HEK293 (cell line): Measurements from ENCODE around the gene AGMAT.
A peak's percentile ranks its signal among the peaks of the same experiment; 100 is the strongest.

Experiments used
- CTCF ChIA-PET: fragments of 350-600 bp; formaldehyde crosslinking; extraction: SDS; loops from one replicate; lab custom pipeline; 2021; ENCODE audit warnings: antibody characterized with exemption; lab: Yijun Ruan, JAX
- POLR2A ChIA-PET: fragments of 300-600 bp; formaldehyde crosslinking; extraction: SDS; loops from one replicate; lab custom pipeline; 2020; ENCODE audit warnings: antibody characterized with exemption, inconsistent platforms; lab: Yijun Ruan, JAX
- H3K27ac ChIP-seq: fragments of 200-500 bp; sonication (Bioruptor generic); 2 replicates; pipeline ENCODE4 v1.5.1; 2014; ENCODE audit warnings: low read depth, low read length, control low read depth, inconsistent platforms; ENCODE audit errors: extremely low read depth
- H3K36me3 ChIP-seq, 2 experiments: fragments of 200-500 bp in 1 of 2; sonication (Bioruptor generic) in 1 of 2; 1 replicate in 1 of 2; 2 replicates in 1 of 2; pipeline ENCODE4 v1.5.1; 2014 to 2017; ENCODE audit warnings: inconsistent platforms in 2 of 2, low read length in 2 of 2; ENCODE audit not compliant: control insufficient read depth in 2 of 2, insufficient read depth in 1 of 2
- H3K4me1 ChIP-seq: fragments of 200-500 bp; sonication (Bioruptor generic); 2 replicates; pipeline ENCODE4 v1.5.1; 2014; ENCODE audit warnings: mild to moderate bottlenecking, low read length, inconsistent platforms; ENCODE audit not compliant: control insufficient read depth, insufficient read depth
- H3K4me3 ChIP-seq: 2 replicates; pipeline ENCODE4 v1.5.1; 2011; ENCODE audit warnings: low read depth, mild to moderate bottlenecking, control low read depth, low read length, moderate library complexity
- H3K9me3 ChIP-seq: fragments of 200-500 bp; sonication (Bioruptor generic); 2 replicates; pipeline ENCODE4 v1.5.1; 2014; ENCODE audit warnings: low read depth, low read length, inconsistent platforms; ENCODE audit not compliant: control insufficient read depth, insufficient read depth
- HOXC10 ChIP-seq: sonication (generic); formaldehyde crosslinking; IDR thresholded peaks from 2 replicates; pipeline ENCODE4 v1.8.1; 2023; ENCODE audit warnings: mild to moderate bottlenecking, missing genetic modification reagents
- KLF7 ChIP-seq: fragments of 450-650 bp; formaldehyde crosslinking; IDR thresholded peaks from 2 replicates; pipeline ENCODE4 v1.5.1; 2016; ENCODE audit warnings: missing biosample characterization, missing genetic modification characterization, borderline replicate concordance
- KLF8 ChIP-seq: fragments of 450-650 bp; formaldehyde crosslinking; IDR thresholded peaks from 2 replicates; pipeline ENCODE4 v1.5.1; 2016; ENCODE audit warnings: missing biosample characterization, missing genetic modification characterization
- KLF9 ChIP-seq: fragments of 450-650 bp; formaldehyde crosslinking; IDR thresholded peaks from 2 replicates; pipeline ENCODE4 v1.5.1; 2016; ENCODE audit warnings: missing biosample characterization, missing genetic modification characterization, low read depth
- SP7 ChIP-seq: fragments of 450-650 bp; formaldehyde crosslinking; IDR thresholded peaks from 2 replicates; pipeline ENCODE4 v1.5.1; 2016; ENCODE audit warnings: missing biosample characterization, missing genetic modification characterization
- TRIM28 ChIP-seq: IDR thresholded peaks from 2 replicates; pipeline ENCODE4 v1.6.1; 2011; ENCODE audit warnings: low read length, control low read depth, borderline replicate concordance
- ZBTB6 ChIP-seq: fragments of 450-650 bp; formaldehyde crosslinking; IDR thresholded peaks from 2 replicates; pipeline ENCODE4 v1.5.1; 2017; ENCODE audit warnings: missing biosample characterization, missing genetic modification characterization
- ZFP3 ChIP-seq: fragments of 450-650 bp; formaldehyde crosslinking; IDR thresholded peaks from 2 replicates; pipeline ENCODE4 v1.5.1; 2016; ENCODE audit warnings: low read depth, missing biosample characterization, missing genetic modification characterization
- ZNF114 ChIP-seq: fragments of 450-650 bp; formaldehyde crosslinking; IDR thresholded peaks from 2 replicates; pipeline ENCODE4 v1.5.0; 2017; ENCODE audit warnings: missing biosample characterization, missing genetic modification characterization
- ZNF148 ChIP-seq: fragments of 450-650 bp; formaldehyde crosslinking; IDR thresholded peaks from 2 replicates; pipeline ENCODE4 v1.5.0; 2017; ENCODE audit warnings: missing biosample characterization, missing genetic modification characterization, borderline replicate concordance
- ZNF311 ChIP-seq: fragments of 450-650 bp; formaldehyde crosslinking; IDR thresholded peaks from 2 replicates; pipeline ENCODE4 v1.5.1; 2017; ENCODE audit warnings: missing biosample characterization, missing genetic modification characterization, borderline replicate concordance
- ZNF341 ChIP-seq: fragments of 450-650 bp; formaldehyde crosslinking; IDR thresholded peaks from 2 replicates; pipeline ENCODE4; 2016; ENCODE audit warnings: low read depth, missing biosample characterization, missing genetic modification characterization
- ZNF398 ChIP-seq: fragments of 450-650 bp; formaldehyde crosslinking; IDR thresholded peaks from 2 replicates; pipeline ENCODE4 v1.5.1; 2017; ENCODE audit warnings: missing biosample characterization, missing genetic modification characterization
- ZNF488 ChIP-seq: fragments of 450-650 bp; formaldehyde crosslinking; IDR thresholded peaks from 2 replicates; pipeline ENCODE4 v1.5.1; 2016; ENCODE audit warnings: missing biosample characterization, missing genetic modification characterization
- ZNF510 ChIP-seq: fragments of 450-650 bp; formaldehyde crosslinking; IDR thresholded peaks from 2 replicates; pipeline ENCODE4 v1.5.1; 2018; ENCODE audit warnings: mild to moderate bottlenecking, missing genetic modification characterization, missing biosample characterization; ENCODE audit not compliant: insufficient replicate concordance
- ZNF610 ChIP-seq: fragments of 450-650 bp; formaldehyde crosslinking; IDR thresholded peaks from 2 replicates; pipeline ENCODE4 v1.5.1; 2016; ENCODE audit warnings: missing biosample characterization, missing genetic modification characterization, borderline replicate concordance
- ZNF692 ChIP-seq: fragments of 450-650 bp; formaldehyde crosslinking; IDR thresholded peaks from 2 replicates; pipeline ENCODE4 v1.5.1; 2016; ENCODE audit warnings: missing biosample characterization, missing genetic modification characterization
- ZNF791 ChIP-seq: fragments of 450-650 bp; formaldehyde crosslinking; IDR thresholded peaks from 2 replicates; pipeline ENCODE4 v1.5.1; 2016; ENCODE audit warnings: missing biosample characterization, missing genetic modification characterization
- ZSCAN18 ChIP-seq: fragments of 450-650 bp; formaldehyde crosslinking; IDR thresholded peaks from 2 replicates; pipeline ENCODE4 v1.5.1; 2016; ENCODE audit warnings: missing biosample characterization, missing genetic modification characterization

The AGMAT gene

GRCh38 chr1:15618655-15619525 is 34.0 kb upstream of the AGMAT start (continued):
- TF ChIP-seq ZBTB6 = 0 out of 2 replicates have a peak, but pooled peaks have one; percentile 17

- Histone ChIP-seq H3K4me3 (peak overlapping the region; percentile 59), H3K27ac (peak overlapping the region; percentile 94), H3K36me3 (no peaks in the 10 kb centered on the region), H3K4me1 (peaks cover 11% of the 10 kb centered on the region; the same call in 1 of the 2 replicates), H3K9me3 (no peaks in the 10 kb centered on the region)
- POLR2A ChIA-PET = interaction anchor here (0.7 to 4.1 kb wide), 3 partner anchors 14 to 142 kb away, joined by 5 to 23 read pairs (median 5); partner anchors contain the start of gene DNAJC16
- CTCF ChIA-PET = interaction anchor here (0.6 to 0.7 kb wide), 2 partner anchors 209 to 275 kb away, joined by 4 to 11 read pairs; no protein-coding TSS in a partner anchor
- TF ChIP-seq ZNF510 (tag by site-specific recombination) = no peak
- 0 out of 2 replicates have a peak, but pooled peaks have one; percentile 1 for TF ChIP-seq SP7 (tag by site-specific recombination)
- TF ChIP-seq ZNF311 (tag by site-specific recombination) = no peak
- no peak for TF ChIP-seq ZNF610 (tag by site-specific recombination)
- TF ChIP-seq ZNF488 (tag by site-specific recombination) = no peak
- 0 out of 2 replicates have a peak, but pooled peaks have one; percentile 1 for TF ChIP-seq ZNF398 (tag by site-specific recombination)
- TF ChIP-seq ZNF692 (tag by site-specific recombination) = no peak
- no peak for TF ChIP-seq ZNF114 (tag by site-specific recombination)
- TF ChIP-seq KLF9 = no peak
- no peak for TF ChIP-seq ZFP3 (tag by site-specific recombination)
- TF ChIP-seq KLF8 (tag by site-specific recombination) = peak; percentile 3; the same call in 1 of the 2 replicates
- no peak for TF ChIP-seq ZNF148 (tag by site-specific recombination)
- no peak for TF ChIP-seq ZSCAN18 (tag by site-specific recombination)
- no peak for TF ChIP-seq ZBTB6
- no peak for TF ChIP-seq ZNF791 (tag by site-specific recombination)
- TF ChIP-seq HOXC10 (CRISPR knock-in tag) = no peak
- TF ChIP-seq TRIM28 = no peak
- TF ChIP-seq KLF7 (tag by site-specific recombination) = peak; percentile 6; the same call in 1 of the 2 replicates
- peak; percentile 30; the same call in 1 of the 2 replicates for TF ChIP-seq ZNF341 (tag by site-specific recombination)
Measured at GRCh38 chr1:15618077-15618654, 33.3 kb upstream of the AGMAT start.
